HCT116 (cell line): Measurements from ENCODE around the gene PRR16. TPM values are rescaled to one million over a fixed set of nuclear protein-coding genes. Genes with fewer than 3 reads are reported as not detected.

Source experiments
- ATAC-seq: fragments of 200-7000 bp; cut with Tn5 transposase; 2 replicates; pipeline ENCODE4 v1.9.1; 2020; ENCODE audit warnings: mild to moderate bottlenecking, moderate library complexity
- BruUV-seq: library from RNA; stranded (reverse); fragments of 400-500 nt; replicated peaks from 2 replicates; lab custom pipeline; 2021; lab: Mats Ljungman, UMichigan
- CTCF ChIA-PET: fragments of 300-600 bp; sonication (Branson Sonifier 250); formaldehyde crosslinking; loops from one replicate; lab custom pipeline; 2021; ENCODE audit warnings: antibody characterized with exemption; lab: Charles Lee
- POLR2A ChIA-PET: fragments of 300-600, 350-600 bp; sonication (Branson Sonifier 250); formaldehyde crosslinking; loops from one replicate; lab custom pipeline; 2021; ENCODE audit warnings: antibody characterized with exemption; lab: Charles Lee
- RAD21 ChIA-PET, 2 experiments: fragments of 300-600 bp; sonication (Branson Sonifier 250); formaldehyde crosslinking; loops; one replicate each; lab custom pipeline; 2023; ENCODE audit warnings: low total read pairs in 2 of 2; ENCODE audit not compliant: uncharacterized antibody in 2 of 2, unreplicated experiment in 2 of 2, low non-redundant PET in 1 of 2; lab: Charles Lee
- DNase-seq: peaks from one replicate; pipeline ENCODE4 v3.0.0-alpha.2; 2010; ENCODE audit warnings: low read depth, low spot score
- H2AFZ ChIP-seq: fragments of 200-600 bp; shearing (Covaris generic), sonication (generic); 2 replicates; pipeline ENCODE4 v1.6.1; 2017; ENCODE audit warnings: low read depth, mixed run types, mixed read lengths, antibody characterized with exemption, low read length; ENCODE audit not compliant: poor library complexity, severe bottlenecking
- H3K27ac ChIP-seq: 2 replicates; pipeline ENCODE4 v1.5.1; 2012; ENCODE audit warnings: low read depth, low read length
- H3K27me3 ChIP-seq: fragments of 200-600 bp; sonication (generic); 2 replicates; pipeline ENCODE4 v1.6.1; 2016; ENCODE audit warnings: mixed run types, low read length, mixed read lengths; ENCODE audit not compliant: insufficient read depth
- H3K36me3 ChIP-seq, 2 experiments: fragments of 200-500 bp in 1 of 2; fragments of 200-600 bp in 1 of 2; sonication (Bioruptor generic) in 1 of 2; sonication (generic) in 1 of 2; 2 replicates each; pipeline versions ENCODE4 v1.5.1 to v1.6.1; 2014 to 2016; ENCODE audit warnings: low read length in 2 of 2, inconsistent platforms in 1 of 2, mixed read lengths in 1 of 2, mixed run types in 1 of 2; ENCODE audit not compliant: insufficient read depth in 2 of 2, control insufficient read depth in 1 of 2
- H3K4me1 ChIP-seq, 2 experiments: fragments of 200-600 bp in 1 of 2; sonication (generic) in 1 of 2; 2 replicates each; pipeline versions ENCODE4 v1.5.1 to v1.6.1; 2012 to 2017; ENCODE audit warnings: low read length in 2 of 2, inconsistent platforms in 1 of 2, mild to moderate bottlenecking in 1 of 2, mixed read lengths in 1 of 2, mixed run types in 1 of 2, moderate library complexity in 1 of 2; ENCODE audit not compliant: insufficient read depth in 2 of 2, control insufficient read depth in 1 of 2
- H3K4me2 ChIP-seq: fragments of 200-600 bp; sonication (generic); 2 replicates; pipeline ENCODE4 v1.6.1; 2017; ENCODE audit warnings: mixed run types, low read length, mixed read lengths
- H3K4me3 ChIP-seq, 2 experiments: fragments of 200-600 bp in 1 of 2; sonication (generic) in 1 of 2; replicated peaks in 1 of 2; 2 replicates each; pipeline ENCODE4 v1.5.1; 2011 to 2016; ENCODE audit warnings: low read length in 2 of 2, control low read depth in 1 of 2, low read depth in 1 of 2, mild to moderate bottlenecking in 1 of 2, mixed read lengths in 1 of 2, mixed run types in 1 of 2
- H3K79me2 ChIP-seq: fragments of 200-600 bp; sonication (generic); 2 replicates; pipeline ENCODE4 v1.6.1; 2017; ENCODE audit warnings: mild to moderate bottlenecking, mixed run types, low read length, moderate library complexity, mixed read lengths; ENCODE audit not compliant: insufficient read depth
- H3K9ac ChIP-seq: fragments of 200-600 bp; sonication (generic); 2 replicates; pipeline ENCODE4 v1.6.1; 2016; ENCODE audit warnings: low read length, mixed read lengths
- H3K9me2 ChIP-seq: fragments of 200-600 bp; sonication (generic), shearing (Covaris generic); 2 replicates; pipeline ENCODE4 v1.6.1; 2017; ENCODE audit warnings: mixed run types, mild to moderate bottlenecking, moderate library complexity; ENCODE audit not compliant: insufficient read depth
- H3K9me3 ChIP-seq, 2 experiments: fragments of 200-500 bp in 1 of 2; fragments of 200-600 bp in 1 of 2; sonication (Bioruptor generic) in 1 of 2; sonication (generic) in 1 of 2; 2 replicates each; pipeline ENCODE4 v1.6.1; 2014 to 2017; ENCODE audit warnings: low read length in 2 of 2, mixed read lengths in 2 of 2, inconsistent platforms in 1 of 2, low read depth in 1 of 2, mild to moderate bottlenecking in 1 of 2, mixed run types in 1 of 2, moderate library complexity in 1 of 2; ENCODE audit not compliant: control insufficient read depth in 1 of 2, insufficient read depth in 1 of 2
- H4K20me1 ChIP-seq: fragments of 200-600 bp; sonication (generic), shearing (Covaris generic); 2 replicates; pipeline ENCODE4 v1.6.1; 2017; ENCODE audit warnings: mixed run types, mild to moderate bottlenecking, moderate library complexity; ENCODE audit not compliant: insufficient read depth
- CTCF ChIP-seq, 3 experiments: fragments of 200-600 bp in 1 of 3; sonication (generic) in 1 of 3; IDR thresholded peaks in 2 of 3; conservative IDR thresholded peaks in 1 of 3; 2 replicates each; pipeline ENCODE4 v1.5.1; 2012 to 2017; ENCODE audit warnings: low read depth in 2 of 3, low read length in 2 of 3, antibody characterized with exemption in 1 of 3, borderline replicate concordance in 1 of 3, control low read depth in 1 of 3, mild to moderate bottlenecking in 1 of 3, mixed read lengths in 1 of 3, mixed run types in 1 of 3, moderate library complexity in 1 of 3; ENCODE audit not compliant: insufficient read depth in 1 of 3
- EZH2 ChIP-seq: fragments of 200-600 bp; sonication (generic); IDR thresholded peaks from 2 replicates; pipeline ENCODE4 v1.6.1; 2017; ENCODE audit warnings: antibody characterized with exemption, mixed run types
- FOSL1 ChIP-seq: IDR thresholded peaks from 2 replicates; pipeline ENCODE4 v1.6.1; 2012; ENCODE audit warnings: low read depth
- MAX ChIP-seq: IDR thresholded peaks from 2 replicates; pipeline ENCODE4 v1.6.1; 2012
- POLR2A ChIP-seq: IDR thresholded peaks from 2 replicates; pipeline ENCODE4 v1.7.0; 2011; ENCODE audit warnings: borderline replicate concordance; ENCODE audit not compliant: insufficient read depth, insufficient read length; ENCODE audit errors: extremely low read depth
- POLR2AphosphoS5 ChIP-seq: IDR thresholded peaks from 2 replicates; pipeline ENCODE4 v1.6.1; 2011; ENCODE audit warnings: mild to moderate bottlenecking, low read depth, low read length, moderate library complexity
- SIN3A ChIP-seq: IDR thresholded peaks from 2 replicates; pipeline ENCODE4 v1.6.1; 2012; ENCODE audit warnings: low read depth
- SP1 ChIP-seq: IDR thresholded peaks from 2 replicates; pipeline ENCODE4 v1.6.1; 2012; ENCODE audit warnings: low read depth
- YY1 ChIP-seq: IDR thresholded peaks from 2 replicates; pipeline ENCODE4 v1.6.1; 2011; ENCODE audit warnings: low read length, low read depth, moderate library complexity, mild to moderate bottlenecking; ENCODE audit not compliant: insufficient replicate concordance; ENCODE audit errors: extremely low read depth
- intact Hi-C: fragments of 100-400 bp; cut with micrococcal nuclease; formaldehyde crosslinking; loops from 2 replicates; pipeline ENCODE4 v1.10.0; 2022
- total RNA-seq: library from RNA; stranded (reverse); gene quantifications from one replicate; pipeline ENCODE4 v1.2.1, GENCODE V29; 2021; ENCODE audit not compliant: unreplicated experiment

PRR16 gene
- total RNA-seq, 1 experiment from 2014 or later: 0.42 TPM

- RAD21 ChIA-PET: no interaction called here
- Histone ChIP-seq H3K9ac (no peak overlapping the region), H3K4me2 (no peak overlapping the region), H3K4me1 (no peaks in the 10 kb centered on the region), H3K79me2 (no peaks in the 10 kb centered on the region), H3K4me3 (no peak overlapping the region), H3K9me2 (no peaks in the 10 kb centered on the region), H3K27ac (no peak overlapping the region), H2AFZ (no peak overlapping the region), H3K36me3 (no peaks in the 10 kb centered on the region), H3K9me3 (no peaks in the 10 kb centered on the region), H3K27me3 (no peaks in the 10 kb centered on the region), H4K20me1 (no peaks in the 10 kb centered on the region)
- ATAC-seq (no peak), DNase-seq (no peak)
- no TSS peak for BruUV-seq
- POLR2A ChIA-PET: no interaction called here
- CTCF ChIA-PET: no interaction called here
- TF ChIP-seq CTCF (IDR thresholded peaks at IDR 0.05 in 2 of 3, conservative IDR thresholded peaks at IDR 0.05 in 1 of 3; ENCODE audit: borderline replicate concordance in 1 of 3, insufficient read depth in 1 of 3, low read depth in 2 of 3, low read length in 2 of 3): no peak
- no peak for TF ChIP-seq YY1
- no peak for TF ChIP-seq MAX
- TF ChIP-seq SP1: no peak
- no peak for TF ChIP-seq SIN3A
- TF ChIP-seq FOSL1: no peak
- intact Hi-C loops: no loop called here
Observed at GRCh38 chr5:120527251-120527650, 63.2 kb downstream of the PRR16 start.

GRCh38 chr5:120528609-120529008 is 64.5 kb downstream of the PRR16 start:
- CTCF ChIA-PET: no interaction called here

More at GRCh38 chr5:120528609-120529008, 64.5 kb downstream of the PRR16 start:
- Histone ChIP-seq H3K36me3 (no peaks in the 10 kb centered on the region), H3K27ac (no peak overlapping the region), H3K4me3 (no peak overlapping the region), H3K4me1 (no peaks in the 10 kb centered on the region), H3K9ac (no peak overlapping the region), H3K9me3 (no peaks in the 10 kb centered on the region), H3K9me2 (no peaks in the 10 kb centered on the region), H4K20me1 (no peaks in the 10 kb centered on the region), H2AFZ (no peak overlapping the region), H3K79me2 (no peaks in the 10 kb centered on the region), H3K27me3 (no peaks in the 10 kb centered on the region), H3K4me2 (no peak overlapping the region)
- ChIA-PET POLR2A (no interaction called here), RAD21 (no interaction called here)
- intact Hi-C loops: no loop called here
- no peak for DNase-seq
- TF ChIP-seq POLR2A: no peak
- no peak for TF ChIP-seq POLR2AphosphoS5
- no peak for TF ChIP-seq YY1
- TF ChIP-seq EZH2: no peak
- no TSS peak for BruUV-seq
- ATAC-seq: no peak
